K562 (cell line): ENCODE measurements around the gene LIN28B. TPM values are rescaled to one million over a fixed set of nuclear protein-coding genes. Genes with fewer than 3 reads are reported as not detected.

ENCODE experiments used
- CBFA2T3 ChIP-seq: fragments of 450-650 bp; IDR thresholded peaks from 2 replicates; pipeline ENCODE4 v1.6.1; 2017
- CHAMP1 ChIP-seq: fragments of 450-650 bp; IDR thresholded peaks from 2 replicates; pipeline ENCODE4 v1.6.1; 2016; ENCODE audit warnings: mild to moderate bottlenecking
- DMBX1 ChIP-seq: fragments of 250-450 bp; sonication (Bioruptor Pico); IDR thresholded peaks from 2 replicates; pipeline ENCODE4 v1.8.0; 2022; ENCODE audit warnings: inconsistent platforms, mild to moderate bottlenecking, moderate library complexity, borderline replicate concordance
- EHMT2 ChIP-seq: fragments of 450-650 bp; IDR thresholded peaks from 2 replicates; pipeline ENCODE4 v1.6.1; 2018; ENCODE audit warnings: antibody characterized with exemption
- FOXK2 ChIP-seq, 2 experiments: fragments of 450-650 bp; IDR thresholded peaks in 1 of 2; conservative IDR thresholded peaks in 1 of 2; 2 replicates each; pipeline ENCODE4 v1.6.1; 2016; ENCODE audit warnings: low read depth in 2 of 2, mild to moderate bottlenecking in 1 of 2
- KDM4B ChIP-seq, 2 experiments: fragments of 450-650 bp in 1 of 2; sonication (generic) in 1 of 2; IDR thresholded peaks; 2 replicates each; pipeline ENCODE4 v1.6.1; 2016 to 2017; ENCODE audit warnings: borderline replicate concordance in 2 of 2, antibody characterized with exemption in 1 of 2, low read depth in 1 of 2, mild to moderate bottlenecking in 1 of 2
- L3MBTL2 ChIP-seq: fragments of 450-650 bp; IDR thresholded peaks from 2 replicates; pipeline ENCODE4 v1.6.1; 2016; ENCODE audit warnings: mild to moderate bottlenecking, moderate library complexity
- MCM5 ChIP-seq: fragments of 450-650 bp; IDR thresholded peaks from 2 replicates; pipeline ENCODE4 v1.6.1; 2016; ENCODE audit warnings: low read depth
- MIER1 ChIP-seq: fragments of 450-650 bp; IDR thresholded peaks from 2 replicates; pipeline ENCODE4 v1.6.1; 2016; ENCODE audit warnings: antibody characterized with exemption, mild to moderate bottlenecking, low read depth
- MNT ChIP-seq, 2 experiments: fragments of 450-650 bp; conservative IDR thresholded peaks; 2 replicates each; pipeline ENCODE4 v1.6.1; 2017; ENCODE audit warnings: mild to moderate bottlenecking in 2 of 2, moderate library complexity in 2 of 2
- MYC ChIP-seq, 2 experiments: fragments of 250-450 bp in 1 of 2; sonication (Bioruptor Pico) in 1 of 2; IDR thresholded peaks; 2 replicates each; pipeline versions ENCODE4 v1.5.1 to v1.6.1; 2012 to 2021; ENCODE audit warnings: low read depth in 2 of 2, borderline replicate concordance in 1 of 2, improper control_type of control experiment in 1 of 2, low read length in 1 of 2, mild to moderate bottlenecking in 1 of 2, moderate library complexity in 1 of 2
- NCOR1 ChIP-seq: fragments of 450-650 bp; IDR thresholded peaks from 2 replicates; pipeline ENCODE4 v1.6.1; 2016; ENCODE audit warnings: mild to moderate bottlenecking, moderate library complexity
- NR2C1 ChIP-seq, 2 experiments: fragments of 450-650 bp; IDR thresholded peaks; 2 replicates each; pipeline ENCODE4 v1.6.1; 2017; ENCODE audit warnings: mild to moderate bottlenecking in 2 of 2, antibody characterized with exemption in 1 of 2, inconsistent platforms in 1 of 2, missing compliant biosample characterization in 1 of 2, missing genetic modification characterization in 1 of 2
- RBBP5 ChIP-seq: fragments of 200-600 bp; sonication (generic); IDR thresholded peaks from 2 replicates; pipeline ENCODE4 v1.6.1; 2012; ENCODE audit warnings: borderline replicate concordance, mild to moderate bottlenecking, low read length, control low read depth, inconsistent platforms; ENCODE audit not compliant: insufficient read depth, poor library complexity, severe bottlenecking
- RBM17 ChIP-seq: fragments of 200-400 bp; formaldehyde crosslinking; IDR thresholded peaks from 2 replicates; pipeline ENCODE4 v1.6.1; 2017; ENCODE audit warnings: low read depth, mild to moderate bottlenecking, low read length, borderline replicate concordance
- RBM22 ChIP-seq: fragments of 200-400 bp; formaldehyde crosslinking; IDR thresholded peaks from 2 replicates; pipeline ENCODE4 v1.6.1; 2018; ENCODE audit warnings: low read length, low read depth; ENCODE audit not compliant: poor library complexity, severe bottlenecking
- RUNX1 ChIP-seq: sonication (generic); IDR thresholded peaks from 2 replicates; pipeline ENCODE4 v1.6.1; 2016; ENCODE audit warnings: antibody characterized with exemption, low read depth
- TAF1 ChIP-seq: IDR thresholded peaks from 2 replicates; pipeline ENCODE4 v1.6.1; 2011; ENCODE audit warnings: mild to moderate bottlenecking, low read length, moderate library complexity; ENCODE audit not compliant: insufficient read depth, control insufficient read depth, severe bottlenecking; ENCODE audit errors: extremely low read depth
- ZBTB17 ChIP-seq: fragments of 450-650 bp; formaldehyde crosslinking; IDR thresholded peaks from 2 replicates; pipeline ENCODE4 v1.4.0; 2020; ENCODE audit warnings: mild to moderate bottlenecking
- ZNF583 ChIP-seq: fragments of 250-450 bp; sonication (Bioruptor Pico); IDR thresholded peaks from 2 replicates; pipeline ENCODE4 v1.4.0; 2020
- polyA plus RNA-seq, 8 experiments: library from polyadenylated mRNA; depleted of rRNA in 4 of 8; stranded (reverse) in 5 of 8; unstranded in 3 of 8; fragments of >200 nt; fragmentation: Nextera tagmentation in 2 of 8; fragmentation: Illumina TruSeq in 1 of 8; extraction: Ambion mirVana in 2 of 8; extraction: Trizol in 1 of 8; gene quantifications; 2 replicates each; pipeline versions ENCODE4 v1.2.1 to v1.2.3, GENCODE V29; 2011 to 2014; ENCODE audit warnings: inconsistent platforms in 1 of 8, missing spikeins in 1 of 8
- total RNA-seq, 7 experiments: library from RNA; depleted of rRNA in 6 of 7; stranded (reverse); fragments of >200 nt in 6 of 7; fragmentation: Illumina TruSeq in 2 of 7; extraction: Trizol in 2 of 7; gene quantifications; 2 replicates each; pipeline versions ENCODE4 v1.2.1 to v1.2.3, GENCODE V29; 2011 to 2021; ENCODE audit warnings: low replicate concordance in 1 of 7
- TF ChIP-seq, protein P1 (sequence below): fragments of 200-400 bp; formaldehyde crosslinking; IDR thresholded peaks from 2 replicates; pipeline ENCODE4 v1.6.1; 2017; ENCODE audit warnings: mild to moderate bottlenecking, low read depth, low read length, moderate library complexity

The LIN28B gene
- total and polyA plus RNA-seq, 9 of the 15 experiments (the other 6 are each of a cell fraction or from before 2014, with no cell fraction given): 20.9 to 77.3 (median 42.1) TPM

DNA sequence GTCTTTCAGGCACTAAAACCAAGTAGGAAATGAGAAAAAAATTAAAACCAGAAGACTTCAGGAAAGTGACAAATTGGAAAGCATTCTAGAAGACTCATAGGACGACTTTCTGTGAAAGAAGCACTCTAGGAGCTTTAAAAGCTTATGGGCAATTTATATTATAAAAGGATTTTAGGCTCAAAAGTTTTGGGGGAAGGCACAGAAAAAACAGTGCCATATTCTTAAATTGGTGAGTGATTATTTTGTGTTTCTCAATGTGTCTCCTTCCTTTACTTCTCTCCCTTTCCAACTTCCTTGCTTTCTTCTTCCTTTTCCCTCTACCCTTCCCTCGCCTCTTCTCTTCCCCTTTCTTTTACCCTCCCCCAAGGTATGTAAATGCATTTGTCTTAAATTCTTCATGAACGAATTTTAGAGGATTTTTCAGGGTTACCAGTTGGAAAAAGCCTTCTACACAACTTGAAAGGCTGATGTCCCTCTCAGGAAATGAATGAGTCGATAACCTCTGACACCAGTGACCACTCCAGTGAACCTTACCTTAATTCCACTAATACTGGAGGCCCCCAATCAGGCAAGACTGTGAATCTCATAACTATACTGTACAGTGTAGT is 2.6 kb upstream of the LIN28B start (continued):
- TF ChIP-seq CHAMP1 (no peak; the same call in 1 of the 2 replicates), EHMT2 (peak; percentile 73; the same call in 1 of the 2 replicates), MNT (conservative IDR thresholded peaks at IDR 0.05) (peak; percentile 25 to 33; a peak in 2 of 4 replicates), FOXK2 (conservative IDR thresholded peaks at IDR 0.05 in 1 of 2, IDR thresholded peaks at IDR 0.05 in 1 of 2; ENCODE audit: low read depth in 2 of 2) (peak in 1 of 2 experiments; percentile 49; a peak in 2 of 4 replicates), CBFA2T3 (peak; percentile 32), KDM4B (IDR thresholded peaks at IDR 0.05; ENCODE audit: borderline replicate concordance in 2 of 2, low read depth in 1 of 2) (no peak), RBBP5 (no peak), L3MBTL2 (no peak), DMBX1 (CRISPR knock-in tag) (no peak), ZBTB17 (CRISPR knock-in tag) (no peak), RBM22 (no peak), RBM17 (no peak), MYC (IDR thresholded peaks at IDR 0.05; ENCODE audit: low read depth, low read length) (no peak; the same call in 1 of the 2 replicates), MYC (CRISPR knock-in tag; IDR thresholded peaks at IDR 0.05; ENCODE audit: borderline replicate concordance, low read depth) (no peak), ZNF583 (CRISPR knock-in tag) (no peak), RUNX1 (no peak), TAF1 (peak; percentile 46), MIER1 (no peak), MCM5 (no peak), NCOR1 (peak; percentile 66), NR2C1 (IDR thresholded peaks at IDR 0.05) (peak; percentile 91), NR2C1 (tag; IDR thresholded peaks at IDR 0.05) (peak; percentile 92)
- TF ChIP-seq, protein P1, sequence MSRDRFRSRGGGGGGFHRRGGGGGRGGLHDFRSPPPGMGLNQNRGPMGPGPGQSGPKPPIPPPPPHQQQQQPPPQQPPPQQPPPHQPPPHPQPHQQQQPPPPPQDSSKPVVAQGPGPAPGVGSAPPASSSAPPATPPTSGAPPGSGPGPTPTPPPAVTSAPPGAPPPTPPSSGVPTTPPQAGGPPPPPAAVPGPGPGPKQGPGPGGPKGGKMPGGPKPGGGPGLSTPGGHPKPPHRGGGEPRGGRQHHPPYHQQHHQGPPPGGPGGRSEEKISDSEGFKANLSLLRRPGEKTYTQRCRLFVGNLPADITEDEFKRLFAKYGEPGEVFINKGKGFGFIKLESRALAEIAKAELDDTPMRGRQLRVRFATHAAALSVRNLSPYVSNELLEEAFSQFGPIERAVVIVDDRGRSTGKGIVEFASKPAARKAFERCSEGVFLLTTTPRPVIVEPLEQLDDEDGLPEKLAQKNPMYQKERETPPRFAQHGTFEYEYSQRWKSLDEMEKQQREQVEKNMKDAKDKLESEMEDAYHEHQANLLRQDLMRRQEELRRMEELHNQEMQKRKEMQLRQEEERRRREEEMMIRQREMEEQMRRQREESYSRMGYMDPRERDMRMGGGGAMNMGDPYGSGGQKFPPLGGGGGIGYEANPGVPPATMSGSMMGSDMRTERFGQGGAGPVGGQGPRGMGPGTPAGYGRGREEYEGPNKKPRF: no peak
